H1 (cell line): ENCODE results near the gene CEACAM7. TPM values are rescaled to one million over a fixed set of nuclear protein-coding genes. Genes with fewer than 3 reads are reported as not detected.

Experiments used
- CHD7 ChIP-seq: fragments of 300-600 bp; sonication (generic); IDR thresholded peaks from 2 replicates; pipeline ENCODE4 v1.7.1; 2012; ENCODE audit warnings: low read length, moderate library complexity, mild to moderate bottlenecking, inconsistent platforms; ENCODE audit not compliant: insufficient replicate concordance
- NANOG ChIP-seq: IDR thresholded peaks from 2 replicates; pipeline ENCODE4 v1.6.1; 2011; ENCODE audit warnings: low read length, low read depth, mild to moderate bottlenecking, inconsistent platforms; ENCODE audit not compliant: insufficient read depth, poor library complexity, severe bottlenecking
- POU5F1 ChIP-seq: IDR thresholded peaks from 2 replicates; pipeline ENCODE4 v1.6.1; 2011; ENCODE audit warnings: low read depth, mild to moderate bottlenecking, low read length, moderate library complexity
- RAD21 ChIP-seq, 2 experiments: IDR thresholded peaks in 1 of 2; conservative IDR thresholded peaks in 1 of 2; 2 replicates each; pipeline ENCODE4 v1.6.1; 2011; ENCODE audit warnings: low read depth in 2 of 2, low read length in 2 of 2, improper control_type of control experiment in 1 of 2, inconsistent platforms in 1 of 2, mild to moderate bottlenecking in 1 of 2, moderate library complexity in 1 of 2
- SP2 ChIP-seq: IDR thresholded peaks from 2 replicates; pipeline ENCODE4 v1.6.1; 2012; ENCODE audit warnings: mild to moderate bottlenecking, low read length, inconsistent platforms
- TEAD4 ChIP-seq: IDR thresholded peaks from 2 replicates; pipeline ENCODE4 v1.6.1; 2012; ENCODE audit warnings: low read depth, low read length, inconsistent platforms, mixed read lengths
- USF2 ChIP-seq: IDR thresholded peaks from 2 replicates; pipeline ENCODE4 v1.6.1; 2011; ENCODE audit warnings: low read length, improper control_type of control experiment
- polyA plus RNA-seq, 7 experiments: library from polyadenylated mRNA; depleted of rRNA in 3 of 7; stranded (reverse) in 5 of 7; unstranded in 2 of 7; fragments of >200 nt in 5 of 7; fragments of 200-250 nt in 2 of 7; gene quantifications; 1 replicate in 5 of 7; 2 replicates in 1 of 7; 4 replicates in 1 of 7; pipeline versions ENCODE4 v1.2.1 to v1.2.3, GENCODE V29; 2011 to 2013; ENCODE audit warnings: missing spikeins in 2 of 7, mixed read lengths in 2 of 7
- total RNA-seq: library from RNA; stranded (reverse); fragmentation: NEBNext Ultra II Directional; extraction: Animal tissue kit (Norgen Biotek cat#: 25700); gene quantifications from 2 replicates; pipeline ENCODE4 v1.2.1, GENCODE V29; 2021
- TF ChIP-seq, protein P1 (sequence below), 3 experiments: IDR thresholded peaks; 1 replicate in 2 of 3; 2 replicates in 1 of 3; pipeline versions ENCODE4 v1.5.1 to v1.6.1; 2011; ENCODE audit warnings: low read length in 3 of 3, mild to moderate bottlenecking in 3 of 3, inconsistent platforms in 2 of 3, low read depth in 1 of 3, moderate library complexity in 1 of 3; ENCODE audit not compliant: insufficient read depth in 1 of 3; ENCODE audit errors: control extremely low read depth in 1 of 3

CEACAM7 gene
- total and polyA plus RNA-seq, 2 of the 8 experiments (the other 6 are each of a cell fraction or from before 2014, with no cell fraction given), result not detected

GRCh38 chr19:41699968-41700323, 11.9 kb upstream of the CEACAM7 start (continued):
- no peak for TF ChIP-seq CHD7
- TF ChIP-seq RAD21 (IDR thresholded peaks at IDR 0.05 in 1 of 2, conservative IDR thresholded peaks at IDR 0.05 in 1 of 2; ENCODE audit: low read depth in 2 of 2, low read length in 2 of 2), result no peak
- no peak for TF ChIP-seq NANOG
- TF ChIP-seq POU5F1, result no peak
- TF ChIP-seq SP2, result no peak
- TF ChIP-seq TEAD4, result no peak
- TF ChIP-seq, protein P1, sequence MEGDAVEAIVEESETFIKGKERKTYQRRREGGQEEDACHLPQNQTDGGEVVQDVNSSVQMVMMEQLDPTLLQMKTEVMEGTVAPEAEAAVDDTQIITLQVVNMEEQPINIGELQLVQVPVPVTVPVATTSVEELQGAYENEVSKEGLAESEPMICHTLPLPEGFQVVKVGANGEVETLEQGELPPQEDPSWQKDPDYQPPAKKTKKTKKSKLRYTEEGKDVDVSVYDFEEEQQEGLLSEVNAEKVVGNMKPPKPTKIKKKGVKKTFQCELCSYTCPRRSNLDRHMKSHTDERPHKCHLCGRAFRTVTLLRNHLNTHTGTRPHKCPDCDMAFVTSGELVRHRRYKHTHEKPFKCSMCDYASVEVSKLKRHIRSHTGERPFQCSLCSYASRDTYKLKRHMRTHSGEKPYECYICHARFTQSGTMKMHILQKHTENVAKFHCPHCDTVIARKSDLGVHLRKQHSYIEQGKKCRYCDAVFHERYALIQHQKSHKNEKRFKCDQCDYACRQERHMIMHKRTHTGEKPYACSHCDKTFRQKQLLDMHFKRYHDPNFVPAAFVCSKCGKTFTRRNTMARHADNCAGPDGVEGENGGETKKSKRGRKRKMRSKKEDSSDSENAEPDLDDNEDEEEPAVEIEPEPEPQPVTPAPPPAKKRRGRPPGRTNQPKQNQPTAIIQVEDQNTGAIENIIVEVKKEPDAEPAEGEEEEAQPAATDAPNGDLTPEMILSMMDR (IDR thresholded peaks at IDR 0.05; ENCODE audit: control extremely low read depth in 1 of 3, insufficient read depth in 1 of 3, low read depth in 1 of 3, low read length in 3 of 3), result no peak
- no peak for TF ChIP-seq USF2
